ENCODE data around the gene GCDH.

DNA sequence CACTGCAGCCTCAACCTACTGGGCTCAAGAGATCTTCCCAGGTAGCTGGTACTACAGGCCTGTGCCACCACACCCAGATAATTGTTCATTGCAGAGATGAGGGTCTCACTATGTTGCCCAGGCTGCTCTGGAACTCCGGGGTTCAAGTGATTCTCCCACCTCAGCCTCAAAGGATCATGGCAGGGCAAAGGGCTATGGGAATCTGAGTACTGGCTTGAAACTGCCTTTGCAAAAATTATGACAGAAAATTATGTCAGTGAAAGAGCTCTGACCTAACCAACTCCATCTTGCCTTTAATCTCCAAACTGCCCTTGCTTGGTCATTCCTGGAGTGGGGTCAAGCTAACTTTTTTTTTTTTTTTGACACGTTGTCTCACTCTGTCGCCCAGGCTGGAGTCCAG lies 8.4 kb upstream of the GCDH start:
- TF ChIP-seq, protein P1, sequence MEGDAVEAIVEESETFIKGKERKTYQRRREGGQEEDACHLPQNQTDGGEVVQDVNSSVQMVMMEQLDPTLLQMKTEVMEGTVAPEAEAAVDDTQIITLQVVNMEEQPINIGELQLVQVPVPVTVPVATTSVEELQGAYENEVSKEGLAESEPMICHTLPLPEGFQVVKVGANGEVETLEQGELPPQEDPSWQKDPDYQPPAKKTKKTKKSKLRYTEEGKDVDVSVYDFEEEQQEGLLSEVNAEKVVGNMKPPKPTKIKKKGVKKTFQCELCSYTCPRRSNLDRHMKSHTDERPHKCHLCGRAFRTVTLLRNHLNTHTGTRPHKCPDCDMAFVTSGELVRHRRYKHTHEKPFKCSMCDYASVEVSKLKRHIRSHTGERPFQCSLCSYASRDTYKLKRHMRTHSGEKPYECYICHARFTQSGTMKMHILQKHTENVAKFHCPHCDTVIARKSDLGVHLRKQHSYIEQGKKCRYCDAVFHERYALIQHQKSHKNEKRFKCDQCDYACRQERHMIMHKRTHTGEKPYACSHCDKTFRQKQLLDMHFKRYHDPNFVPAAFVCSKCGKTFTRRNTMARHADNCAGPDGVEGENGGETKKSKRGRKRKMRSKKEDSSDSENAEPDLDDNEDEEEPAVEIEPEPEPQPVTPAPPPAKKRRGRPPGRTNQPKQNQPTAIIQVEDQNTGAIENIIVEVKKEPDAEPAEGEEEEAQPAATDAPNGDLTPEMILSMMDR (IDR thresholded peaks at IDR 0.05): no peak
- no peak for TF ChIP-seq POLR2A (IDR thresholded peaks at IDR 0.05)
